ENCODE data around the gene PASK.
A peak's percentile ranks its signal among the peaks of the same experiment; 100 is the strongest.

PASK gene

DNA sequence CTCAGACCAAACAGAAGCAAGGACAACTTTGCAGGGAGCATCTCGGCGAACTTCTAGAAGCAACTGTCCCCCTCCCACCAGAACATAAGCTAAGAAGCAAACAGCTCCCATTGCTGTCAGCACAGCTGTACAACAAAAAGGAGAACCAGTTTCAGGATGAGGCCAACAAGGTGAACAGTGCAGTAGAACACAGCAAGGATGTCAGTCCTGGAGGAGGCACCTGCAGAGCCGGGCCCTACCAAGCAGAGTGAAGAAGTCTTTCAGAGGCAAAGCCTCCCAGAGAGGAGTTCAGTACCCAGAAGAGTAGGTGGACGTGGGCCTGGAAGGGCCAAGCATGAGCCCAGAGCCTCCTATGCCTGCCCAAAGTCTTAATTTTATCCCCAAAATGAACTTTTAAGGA lies 1.0 kb downstream of the PASK start:
- H3K4me1 ChIP-seq = peaks cover 21% of the 10 kb centered on the region
- H3K27me3 ChIP-seq (ENCODE audit: low read depth) = no peaks in the 10 kb centered on the region
- no peaks in the 10 kb centered on the region for H3K9me3 ChIP-seq
- H3K4me3 ChIP-seq = peak overlapping the region; percentile 69
- H3K36me3 ChIP-seq (replicated peaks) = no peaks in the 10 kb centered on the region
- no peak for DNase-seq (ENCODE audit: low spot score in 2 of 2)
- in situ Hi-C loops (cut with MboI; ENCODE audit: low sequenced_read_pairs) = no loop called here

DNA sequence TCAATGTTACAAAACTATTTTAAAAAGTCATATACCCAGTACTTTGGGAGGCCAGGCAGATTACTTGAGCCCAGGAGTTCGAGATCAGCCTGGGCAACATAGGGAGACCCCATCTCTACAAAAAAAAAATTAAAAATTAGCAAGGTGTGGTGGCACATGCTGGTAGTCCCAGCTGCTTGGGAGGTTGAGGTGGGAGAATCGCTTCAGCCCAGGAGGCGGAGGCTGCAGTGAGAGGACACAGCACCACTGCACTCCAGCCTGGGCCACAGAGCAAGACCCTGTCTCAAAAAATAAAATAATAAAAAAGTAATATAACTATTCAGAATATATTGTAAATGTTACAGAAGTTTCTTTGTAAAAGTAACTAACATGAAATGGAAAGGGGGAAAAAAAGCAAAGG lies 1.9 kb downstream of the PASK start:
- no peak overlapping the region for H3K4me3 ChIP-seq
- no peak for DNase-seq (ENCODE audit: low spot score in 2 of 2)
- no peaks in the 10 kb centered on the region; the same call in 1 of the 2 replicates for H3K36me3 ChIP-seq (replicated peaks)
- H3K27me3 ChIP-seq (ENCODE audit: low read depth) = no peaks in the 10 kb centered on the region
- H3K9me3 ChIP-seq = no peaks in the 10 kb centered on the region
- peaks cover 21% of the 10 kb centered on the region for H3K4me1 ChIP-seq
- in situ Hi-C loops (cut with MboI; ENCODE audit: low sequenced_read_pairs) = no loop called here

GRCh38 chr2:241146286-241146685 lies 3.0 kb downstream of the PASK start:
- no peak for DNase-seq (ENCODE audit: low spot score in 2 of 2)
- H3K4me1 ChIP-seq = peaks cover 20% of the 10 kb centered on the region
- H3K9me3 ChIP-seq = no peaks in the 10 kb centered on the region
- H3K27me3 ChIP-seq (ENCODE audit: low read depth) = no peaks in the 10 kb centered on the region
- no peak overlapping the region for H3K4me3 ChIP-seq
- H3K36me3 ChIP-seq (replicated peaks) = no peaks in the 10 kb centered on the region; the same call in 1 of the 2 replicates
- in situ Hi-C loops (cut with MboI; ENCODE audit: low sequenced_read_pairs) = no loop called here

DNA sequence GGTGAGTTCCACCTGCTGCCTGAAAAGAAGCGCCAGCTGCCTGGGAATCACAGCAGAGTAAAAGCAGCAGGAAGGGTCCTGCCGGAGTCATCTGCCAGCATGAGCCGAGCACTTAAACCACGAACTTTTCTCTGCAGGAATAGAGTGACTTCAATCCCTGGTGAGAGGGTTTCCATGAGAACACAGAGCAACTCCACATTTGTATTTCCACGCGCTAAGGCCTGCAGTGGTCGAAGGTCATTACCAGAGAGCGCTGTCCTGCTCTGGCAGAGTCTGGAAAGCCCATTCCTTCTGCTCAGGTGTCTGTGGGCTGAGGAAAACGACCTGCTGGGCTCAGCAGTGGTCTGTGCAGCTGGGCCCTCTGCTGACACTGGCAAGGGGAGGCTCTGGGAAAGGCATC lies 6.7 kb downstream of the PASK start:
- H3K27me3 ChIP-seq (ENCODE audit: low read depth) = no peaks in the 10 kb centered on the region
- no peak overlapping the region for H3K4me3 ChIP-seq
- H3K4me1 ChIP-seq = peaks cover 5% of the 10 kb centered on the region
- in situ Hi-C loops (cut with MboI; ENCODE audit: low sequenced_read_pairs) = no loop called here
- H3K36me3 ChIP-seq (replicated peaks) = peaks cover 30% of the 10 kb centered on the region
- H3K9me3 ChIP-seq = no peaks in the 10 kb centered on the region
- no peak for DNase-seq (ENCODE audit: low spot score in 2 of 2)

- Histone ChIP-seq H3K36me3 (replicated peaks) (peaks cover 30% of the 10 kb centered on the region), H3K4me3 (no peak overlapping the region), H3K9me3 (no peaks in the 10 kb centered on the region), H3K4me1 (peaks cover 3% of the 10 kb centered on the region), H3K27me3 (ENCODE audit: low read depth) (no peaks in the 10 kb centered on the region)
- in situ Hi-C loops (cut with MboI; ENCODE audit: low sequenced_read_pairs) = no loop called here
- no peak for DNase-seq (ENCODE audit: low spot score in 2 of 2)
These were observed 7.2 kb downstream of the PASK start for GRCh38 chr2:241142063-241142462.

- no peak for DNase-seq (ENCODE audit: low spot score in 2 of 2)
- H3K27me3 ChIP-seq (ENCODE audit: low read depth) = no peaks in the 10 kb centered on the region
- in situ Hi-C loops (cut with MboI; ENCODE audit: low sequenced_read_pairs) = no loop called here
- no peaks in the 10 kb centered on the region for H3K9me3 ChIP-seq
- peaks cover 37% of the 10 kb centered on the region for H3K36me3 ChIP-seq (replicated peaks)
- H3K4me3 ChIP-seq = no peak overlapping the region
- H3K4me1 ChIP-seq = no peaks in the 10 kb centered on the region
These were observed 8.0 kb downstream of the PASK start for GRCh38 chr2:241141214-241141770.

DNA sequence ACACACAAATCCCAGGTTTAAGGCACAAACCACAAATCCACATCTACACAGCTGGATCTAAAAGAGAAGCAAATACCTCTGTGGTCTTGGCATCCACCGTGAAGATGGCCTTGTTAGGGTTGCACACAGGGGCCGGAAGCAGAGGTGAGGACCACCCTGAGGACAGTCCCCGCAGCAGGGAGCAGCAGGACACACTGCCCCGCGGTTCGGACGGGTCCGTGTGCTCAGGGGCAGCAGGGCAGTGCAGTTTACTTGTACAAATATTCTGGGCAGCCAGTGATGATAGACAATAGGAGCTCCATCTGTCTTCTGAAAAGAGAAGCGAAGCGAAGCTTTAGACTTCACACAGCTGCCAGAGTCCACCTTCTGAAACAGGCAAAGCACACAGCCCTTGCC lies 8.8 kb downstream of the PASK start:
- Histone ChIP-seq H3K27me3 (ENCODE audit: low read depth) (no peaks in the 10 kb centered on the region), H3K4me3 (no peak overlapping the region), H3K9me3 (no peaks in the 10 kb centered on the region), H3K4me1 (no peaks in the 10 kb centered on the region), H3K36me3 (replicated peaks) (peaks cover 46% of the 10 kb centered on the region)
- DNase-seq (ENCODE audit: low spot score in 2 of 2) = no peak
- in situ Hi-C loops (cut with MboI; ENCODE audit: low sequenced_read_pairs) = no loop called here

DNA sequence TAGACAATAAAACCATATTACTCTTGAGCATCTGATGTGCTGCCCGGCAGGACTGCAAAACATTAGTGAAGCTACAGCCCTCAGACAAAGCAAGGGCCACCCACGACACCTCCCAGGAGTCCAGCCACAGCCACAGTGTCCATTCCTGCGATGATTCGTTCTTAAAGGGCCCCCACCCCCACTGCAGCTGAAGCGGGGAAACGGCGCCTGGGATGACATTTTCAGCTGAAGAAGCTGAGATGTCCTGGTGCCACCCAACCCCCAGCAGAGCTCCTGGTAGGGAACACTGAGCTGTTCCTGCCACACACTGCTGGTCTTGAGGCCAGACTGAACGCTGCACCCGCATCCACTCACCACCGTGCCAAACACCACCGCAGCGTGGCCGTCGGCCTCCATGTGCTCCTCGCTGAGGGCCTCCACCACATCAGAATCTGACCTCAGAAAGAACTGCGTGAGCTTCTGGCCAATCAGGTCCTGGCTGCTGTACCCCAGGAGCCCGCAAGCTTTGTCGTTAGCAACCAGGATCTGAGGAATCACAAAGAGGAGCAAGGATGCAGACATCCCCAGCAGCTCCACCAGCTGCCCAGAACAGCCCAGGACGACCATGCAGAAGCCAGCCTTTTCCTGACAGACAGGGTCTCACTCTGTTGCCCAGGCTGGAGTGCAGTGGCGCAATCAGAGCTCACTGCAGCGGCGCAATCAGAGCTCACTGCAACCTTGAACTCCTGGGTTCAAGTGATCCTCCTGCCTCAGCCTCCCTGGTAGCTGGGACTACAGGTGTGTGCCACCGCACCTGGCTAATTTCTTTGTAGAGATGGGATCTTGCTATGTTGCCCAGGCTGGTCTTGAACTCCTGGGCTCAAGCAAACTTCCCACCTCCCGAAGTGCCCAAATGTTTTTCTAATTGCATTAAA lies 9.5 kb downstream of the PASK start:
- Histone ChIP-seq H3K27me3 (ENCODE audit: low read depth) (no peaks in the 10 kb centered on the region), H3K4me3 (no peak overlapping the region), H3K36me3 (replicated peaks) (peaks cover 52% of the 10 kb centered on the region), H3K9me3 (no peaks in the 10 kb centered on the region), H3K4me1 (no peaks in the 10 kb centered on the region)
- in situ Hi-C loops (cut with MboI; ENCODE audit: low sequenced_read_pairs) = no loop called here
- DNase-seq (ENCODE audit: low spot score in 2 of 2) = no peak

- DNase-seq (ENCODE audit: low spot score in 2 of 2) = no peak
- no peak overlapping the region for H3K4me3 ChIP-seq
- H3K4me1 ChIP-seq = no peaks in the 10 kb centered on the region
- no peaks in the 10 kb centered on the region for H3K9me3 ChIP-seq
- in situ Hi-C loops (cut with MboI; ENCODE audit: low sequenced_read_pairs) = no loop called here
- H3K27me3 ChIP-seq (ENCODE audit: low read depth) = no peaks in the 10 kb centered on the region
- peaks cover 55% of the 10 kb centered on the region for H3K36me3 ChIP-seq (replicated peaks)
These were observed 10.8 kb downstream of the PASK start for GRCh38 chr2:241138471-241138870.

GRCh38 chr2:241137276-241138190 lies 11.7 kb downstream of the PASK start:
- no peak overlapping the region for H3K4me3 ChIP-seq
- peaks cover 65% of the 10 kb centered on the region for H3K36me3 ChIP-seq (replicated peaks)
- H3K4me1 ChIP-seq = no peaks in the 10 kb centered on the region
- DNase-seq (ENCODE audit: low spot score in 2 of 2) = no peak
- no peaks in the 10 kb centered on the region for H3K27me3 ChIP-seq (ENCODE audit: low read depth)
- no peaks in the 10 kb centered on the region for H3K9me3 ChIP-seq
- in situ Hi-C loops (cut with MboI; ENCODE audit: low sequenced_read_pairs) = no loop called here

- Histone ChIP-seq H3K9me3 (no peaks in the 10 kb centered on the region), H3K4me1 (no peaks in the 10 kb centered on the region), H3K36me3 (replicated peaks) (peaks cover 66% of the 10 kb centered on the region), H3K27me3 (ENCODE audit: low read depth) (no peaks in the 10 kb centered on the region), H3K4me3 (no peak overlapping the region)
- in situ Hi-C loops (cut with MboI; ENCODE audit: low sequenced_read_pairs) = no loop called here
- no peak for DNase-seq (ENCODE audit: low spot score in 2 of 2)
These were observed 12.5 kb downstream of the PASK start for GRCh38 chr2:241136661-241137260.

- no peak for DNase-seq (ENCODE audit: low spot score in 2 of 2)
- Histone ChIP-seq H3K4me3 (no peak overlapping the region), H3K27me3 (ENCODE audit: low read depth) (no peaks in the 10 kb centered on the region), H3K4me1 (no peaks in the 10 kb centered on the region), H3K36me3 (replicated peaks) (peaks cover 66% of the 10 kb centered on the region), H3K9me3 (no peaks in the 10 kb centered on the region)
- in situ Hi-C loops (cut with MboI; ENCODE audit: low sequenced_read_pairs) = no loop called here
These were observed 13.1 kb downstream of the PASK start for GRCh38 chr2:241136191-241136590.

DNA sequence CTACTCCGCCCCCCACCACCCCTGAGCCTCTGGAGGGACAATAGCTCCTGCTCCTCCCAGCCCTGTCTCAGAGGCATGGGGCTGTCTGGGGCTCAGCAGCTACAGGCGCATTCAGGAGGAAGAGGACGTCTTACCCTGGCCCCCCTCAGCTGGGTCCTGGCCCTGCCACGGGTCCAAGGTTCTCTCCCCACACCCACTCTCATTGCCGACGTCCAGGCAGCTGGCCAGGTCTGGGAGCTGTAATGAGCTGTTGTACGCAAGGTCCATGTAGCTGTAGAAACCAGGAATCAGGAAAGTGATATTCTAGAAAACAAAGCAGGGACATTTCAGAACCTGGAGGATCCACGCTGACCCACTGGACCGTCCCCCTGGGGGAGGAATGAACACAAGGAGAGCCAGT lies 13.5 kb downstream of the PASK start:
- Histone ChIP-seq H3K4me3 (no peak overlapping the region), H3K9me3 (no peaks in the 10 kb centered on the region), H3K36me3 (replicated peaks) (peaks cover 64% of the 10 kb centered on the region), H3K4me1 (no peaks in the 10 kb centered on the region), H3K27me3 (ENCODE audit: low read depth) (no peaks in the 10 kb centered on the region)
- in situ Hi-C loops (cut with MboI; ENCODE audit: low sequenced_read_pairs) = no loop called here
- no peak for DNase-seq (ENCODE audit: low spot score in 2 of 2)

Measured in HAP-1 (cell line).